Panc1 (cell line): ENCODE results near the gene PRPH. TPM values are rescaled to one million over a fixed set of nuclear protein-coding genes. Genes with fewer than 3 reads are reported as not detected.

Experiments
- ATAC-seq: fragments of 200-7000 bp; cut with Tn5 transposase; 2 replicates; pipeline ENCODE4 v1.9.1; 2020; ENCODE audit warnings: mild to moderate bottlenecking, moderate library complexity
- BruUV-seq: library from RNA; stranded (reverse); fragments of 400-500 nt; replicated peaks from 2 replicates; lab custom pipeline; 2021; lab: Mats Ljungman, UMichigan
- CTCF ChIA-PET: fragments of 300-600 bp; sonication (Branson Sonifier 250); formaldehyde crosslinking; loops from one replicate; lab custom pipeline; 2022; ENCODE audit warnings: antibody characterized with exemption; lab: Charles Lee
- POLR2A ChIA-PET: fragments of 300-600 bp; sonication (Branson Sonifier 250); formaldehyde crosslinking; loops from one replicate; lab custom pipeline; 2022; ENCODE audit warnings: antibody characterized with exemption; lab: Charles Lee
- DNase-seq: peaks from one replicate; pipeline ENCODE4 v3.0.0-alpha.2; 2010; ENCODE audit warnings: low read depth, low spot score
- H3K27ac ChIP-seq: 2 replicates; pipeline ENCODE4 v1.5.1; 2011; ENCODE audit warnings: mild to moderate bottlenecking, low read length, inconsistent platforms
- H3K27me3 ChIP-seq: fragments of 200-500 bp; sonication (Bioruptor generic); 2 replicates; pipeline ENCODE4 v1.6.0; 2014; ENCODE audit warnings: low read length, inconsistent platforms; ENCODE audit not compliant: control insufficient read depth, insufficient read depth
- H3K36me3 ChIP-seq: fragments of 200-500 bp; sonication (Bioruptor generic); 2 replicates; pipeline ENCODE4 v1.5.1; 2014; ENCODE audit warnings: inconsistent platforms, mild to moderate bottlenecking, low read length, moderate library complexity; ENCODE audit not compliant: control insufficient read depth, insufficient read depth
- H3K4me1 ChIP-seq: 2 replicates; pipeline ENCODE4 v1.5.1; 2011; ENCODE audit warnings: inconsistent platforms, mild to moderate bottlenecking, low read length, moderate library complexity; ENCODE audit not compliant: control insufficient read depth, insufficient read depth
- H3K4me3 ChIP-seq, 2 experiments: 2 replicates each; pipeline ENCODE4 v1.5.1; 2011 to 2012; ENCODE audit warnings: low read depth in 2 of 2, low read length in 2 of 2, mild to moderate bottlenecking in 2 of 2, inconsistent platforms in 1 of 2, moderate library complexity in 1 of 2
- H3K9me3 ChIP-seq: fragments of 200-500 bp; sonication (Bioruptor generic); 2 replicates; pipeline ENCODE4 v1.5.1; 2014; ENCODE audit warnings: low read depth, mild to moderate bottlenecking, inconsistent platforms, low read length, moderate library complexity; ENCODE audit not compliant: control insufficient read depth, insufficient read depth
- POLR2AphosphoS5 ChIP-seq: IDR thresholded peaks from 2 replicates; pipeline ENCODE4 v1.6.1; 2012; ENCODE audit warnings: mild to moderate bottlenecking, low read depth, low read length, moderate library complexity
- SIN3A ChIP-seq: IDR thresholded peaks from 2 replicates; pipeline ENCODE4 v1.6.1; 2012; ENCODE audit warnings: low read depth, mild to moderate bottlenecking, low read length, moderate library complexity, borderline replicate concordance; ENCODE audit not compliant: insufficient read depth
- TCF7L2 ChIP-seq: IDR thresholded peaks from 2 replicates; pipeline ENCODE4 v1.6.1; 2011; ENCODE audit warnings: mild to moderate bottlenecking, low read depth, low read length, inconsistent platforms
- in situ Hi-C: cut with HindIII; loops from 2 replicates; pipeline ENCODE4 v1.10.0; 2016; ENCODE audit warnings: low sequenced_read_pairs, low pct_unique_long_range_greater_than_20kb
- intact Hi-C: fragments of 100-400 bp; cut with micrococcal nuclease; formaldehyde crosslinking; loops from one replicate; pipeline ENCODE4 v1.10.0; 2022; ENCODE audit not compliant: unreplicated experiment
- total RNA-seq: library from RNA; stranded (reverse); gene quantifications from one replicate; pipeline ENCODE4 v1.2.1, GENCODE V29; 2021; ENCODE audit not compliant: unreplicated experiment
- TF ChIP-seq, protein P1 (sequence below): fragments of 450-650 bp; IDR thresholded peaks from 2 replicates; pipeline ENCODE4 v1.5.1; 2017; ENCODE audit warnings: mild to moderate bottlenecking
- TF ChIP-seq, protein P2 (sequence below), 2 experiments: IDR thresholded peaks; 2 replicates each; pipeline ENCODE4 v1.6.1; 2011 to 2012; ENCODE audit warnings: low read depth in 2 of 2, control low read depth in 1 of 2, low read length in 1 of 2, mild to moderate bottlenecking in 1 of 2, moderate library complexity in 1 of 2; ENCODE audit not compliant: insufficient read depth in 1 of 2

The PRPH gene
- total RNA-seq, 1 experiment from 2014 or later: 0.39 TPM

DNA sequence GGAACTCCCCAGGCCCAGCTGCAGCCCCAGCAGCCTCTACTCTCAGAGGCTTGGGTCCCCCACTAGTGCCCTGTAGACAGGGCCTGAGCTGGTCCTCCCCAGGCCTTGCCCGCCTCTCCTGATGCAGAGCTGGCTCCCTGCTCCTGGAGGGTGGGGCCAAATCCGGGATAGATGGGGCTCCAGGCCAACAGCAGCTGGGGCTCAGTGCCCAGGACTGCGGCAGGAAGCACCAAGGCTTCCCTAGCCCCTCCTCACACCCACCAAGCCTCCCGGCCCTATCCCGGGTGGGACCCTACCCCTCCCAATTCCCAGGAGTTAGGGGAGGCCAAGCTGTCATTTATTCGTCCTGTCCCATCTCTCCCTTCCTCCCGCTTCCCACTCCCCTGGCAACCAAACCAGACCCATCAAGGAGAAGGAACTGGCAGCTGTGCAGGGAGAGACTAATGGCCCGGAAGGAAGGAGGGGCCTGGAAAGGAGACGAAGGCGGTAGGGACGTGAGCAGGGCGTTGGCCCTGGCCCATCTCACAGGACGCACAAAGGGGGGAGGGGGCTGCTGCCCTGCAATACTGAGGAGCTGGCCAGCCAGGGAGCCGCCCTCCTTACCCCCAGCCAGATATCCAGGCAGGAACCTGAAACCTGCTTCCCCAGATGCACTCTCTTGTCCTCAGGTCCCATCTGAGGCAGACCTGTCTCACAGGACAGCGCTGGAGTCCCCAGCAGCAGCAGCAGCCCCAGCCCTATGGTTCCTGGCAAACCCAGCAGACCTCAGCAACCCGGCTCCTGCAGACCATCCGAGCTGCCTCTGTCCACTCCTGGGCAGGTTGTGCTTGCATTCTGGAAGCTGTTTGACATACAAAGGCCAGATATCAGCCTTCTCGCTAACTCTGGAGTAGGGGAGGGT lies 1.6 kb upstream of the PRPH start:
- H3K36me3 ChIP-seq: no peaks in the 10 kb centered on the region
- ChIA-PET CTCF (interaction anchor here (1.1 to 1.3 kb wide), 2 partner anchors 49 to 55 kb away, joined by 3 to 4 read pairs; no protein-coding TSS in a partner anchor), POLR2A (interaction anchor here (0.6 kb wide), 2 partner anchors 35 to 283 kb away, joined by 3 to 4 read pairs; no protein-coding TSS in a partner anchor)
- no TSS peak for BruUV-seq
- no peak overlapping the region for H3K4me3 ChIP-seq
- peaks cover 10% of the 10 kb centered on the region for H3K4me1 ChIP-seq
- intact Hi-C loops (no loop called here), in situ Hi-C loops (no loop called here)
- H3K27me3 ChIP-seq: no peaks in the 10 kb centered on the region
- no peak overlapping the region for H3K27ac ChIP-seq
- no peak for TF ChIP-seq SIN3A
- TF ChIP-seq POLR2AphosphoS5: no peak
- TF ChIP-seq TCF7L2: no peak
- TF ChIP-seq, protein P1, sequence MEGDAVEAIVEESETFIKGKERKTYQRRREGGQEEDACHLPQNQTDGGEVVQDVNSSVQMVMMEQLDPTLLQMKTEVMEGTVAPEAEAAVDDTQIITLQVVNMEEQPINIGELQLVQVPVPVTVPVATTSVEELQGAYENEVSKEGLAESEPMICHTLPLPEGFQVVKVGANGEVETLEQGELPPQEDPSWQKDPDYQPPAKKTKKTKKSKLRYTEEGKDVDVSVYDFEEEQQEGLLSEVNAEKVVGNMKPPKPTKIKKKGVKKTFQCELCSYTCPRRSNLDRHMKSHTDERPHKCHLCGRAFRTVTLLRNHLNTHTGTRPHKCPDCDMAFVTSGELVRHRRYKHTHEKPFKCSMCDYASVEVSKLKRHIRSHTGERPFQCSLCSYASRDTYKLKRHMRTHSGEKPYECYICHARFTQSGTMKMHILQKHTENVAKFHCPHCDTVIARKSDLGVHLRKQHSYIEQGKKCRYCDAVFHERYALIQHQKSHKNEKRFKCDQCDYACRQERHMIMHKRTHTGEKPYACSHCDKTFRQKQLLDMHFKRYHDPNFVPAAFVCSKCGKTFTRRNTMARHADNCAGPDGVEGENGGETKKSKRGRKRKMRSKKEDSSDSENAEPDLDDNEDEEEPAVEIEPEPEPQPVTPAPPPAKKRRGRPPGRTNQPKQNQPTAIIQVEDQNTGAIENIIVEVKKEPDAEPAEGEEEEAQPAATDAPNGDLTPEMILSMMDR: no peak
- TF ChIP-seq, protein P2, sequence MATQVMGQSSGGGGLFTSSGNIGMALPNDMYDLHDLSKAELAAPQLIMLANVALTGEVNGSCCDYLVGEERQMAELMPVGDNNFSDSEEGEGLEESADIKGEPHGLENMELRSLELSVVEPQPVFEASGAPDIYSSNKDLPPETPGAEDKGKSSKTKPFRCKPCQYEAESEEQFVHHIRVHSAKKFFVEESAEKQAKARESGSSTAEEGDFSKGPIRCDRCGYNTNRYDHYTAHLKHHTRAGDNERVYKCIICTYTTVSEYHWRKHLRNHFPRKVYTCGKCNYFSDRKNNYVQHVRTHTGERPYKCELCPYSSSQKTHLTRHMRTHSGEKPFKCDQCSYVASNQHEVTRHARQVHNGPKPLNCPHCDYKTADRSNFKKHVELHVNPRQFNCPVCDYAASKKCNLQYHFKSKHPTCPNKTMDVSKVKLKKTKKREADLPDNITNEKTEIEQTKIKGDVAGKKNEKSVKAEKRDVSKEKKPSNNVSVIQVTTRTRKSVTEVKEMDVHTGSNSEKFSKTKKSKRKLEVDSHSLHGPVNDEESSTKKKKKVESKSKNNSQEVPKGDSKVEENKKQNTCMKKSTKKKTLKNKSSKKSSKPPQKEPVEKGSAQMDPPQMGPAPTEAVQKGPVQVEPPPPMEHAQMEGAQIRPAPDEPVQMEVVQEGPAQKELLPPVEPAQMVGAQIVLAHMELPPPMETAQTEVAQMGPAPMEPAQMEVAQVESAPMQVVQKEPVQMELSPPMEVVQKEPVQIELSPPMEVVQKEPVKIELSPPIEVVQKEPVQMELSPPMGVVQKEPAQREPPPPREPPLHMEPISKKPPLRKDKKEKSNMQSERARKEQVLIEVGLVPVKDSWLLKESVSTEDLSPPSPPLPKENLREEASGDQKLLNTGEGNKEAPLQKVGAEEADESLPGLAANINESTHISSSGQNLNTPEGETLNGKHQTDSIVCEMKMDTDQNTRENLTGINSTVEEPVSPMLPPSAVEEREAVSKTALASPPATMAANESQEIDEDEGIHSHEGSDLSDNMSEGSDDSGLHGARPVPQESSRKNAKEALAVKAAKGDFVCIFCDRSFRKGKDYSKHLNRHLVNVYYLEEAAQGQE (IDR thresholded peaks at IDR 0.05; ENCODE audit: insufficient read depth in 1 of 2, low read depth in 2 of 2, low read length in 1 of 2): no peak
- DNase-seq (no peak), ATAC-seq (no peak)
- no peaks in the 10 kb centered on the region for H3K9me3 ChIP-seq

GRCh38 chr12:49294086-49294803 lies 702 bp upstream of the PRPH start:
- Histone ChIP-seq H3K27ac (no peak overlapping the region), H3K9me3 (no peaks in the 10 kb centered on the region), H3K36me3 (no peaks in the 10 kb centered on the region), H3K27me3 (no peaks in the 10 kb centered on the region), H3K4me1 (peaks cover 10% of the 10 kb centered on the region), H3K4me3 (no peak overlapping the region)
- no TSS peak for BruUV-seq
- TF ChIP-seq, protein P1: no peak
- no peak for TF ChIP-seq TCF7L2
- no peak for TF ChIP-seq SIN3A
- TF ChIP-seq, protein P2 (IDR thresholded peaks at IDR 0.05; ENCODE audit: insufficient read depth in 1 of 2, low read depth in 2 of 2, low read length in 1 of 2): no peak
- intact Hi-C loops (no loop called here), in situ Hi-C loops (no loop called here)
- ATAC-seq (no peak), DNase-seq (no peak)
- ChIA-PET CTCF (interaction anchor here (0.5 to 1.6 kb wide), 5 partner anchors 10 to 216 kb away, joined by 3 to 11 read pairs (median 4); no protein-coding TSS in a partner anchor), POLR2A (interaction anchor here (0.6 kb wide), 2 partner anchors 34 to 282 kb away, joined by 3 to 4 read pairs; no protein-coding TSS in a partner anchor)
